Measurements from ENCODE around the gene TIMM10. TPM values are rescaled to one million over a fixed set of nuclear protein-coding genes. Genes with fewer than 3 reads are reported as not detected.
"Not testable (repeated sequence)": the region's sequence is repeated elsewhere in the genome, so short reads cannot be mapped to it uniquely, and the experiment has no call there.

TIMM10 gene
- total RNA-seq, 1 donor from 2014 or later, result 112 TPM

- Mint-ChIP-seq H3K36me3 (ENCODE audit: low read depth) (peaks cover 81% of the 10 kb centered on the region), H3K4me3 (no peak overlapping the region), H3K9me3 (no peaks in the 10 kb centered on the region), H3K27me3 (no peaks in the 10 kb centered on the region), H3K4me1 (peaks cover 4% of the 10 kb centered on the region), H3K27ac (no peak overlapping the region)
- intact Hi-C loops (cut with micrococcal nuclease), result no loop called here
- DNase-seq, result no peak
Observed at GRCh38 chr11:57551941-57552340, 21.4 kb upstream of the TIMM10 start.

DNA sequence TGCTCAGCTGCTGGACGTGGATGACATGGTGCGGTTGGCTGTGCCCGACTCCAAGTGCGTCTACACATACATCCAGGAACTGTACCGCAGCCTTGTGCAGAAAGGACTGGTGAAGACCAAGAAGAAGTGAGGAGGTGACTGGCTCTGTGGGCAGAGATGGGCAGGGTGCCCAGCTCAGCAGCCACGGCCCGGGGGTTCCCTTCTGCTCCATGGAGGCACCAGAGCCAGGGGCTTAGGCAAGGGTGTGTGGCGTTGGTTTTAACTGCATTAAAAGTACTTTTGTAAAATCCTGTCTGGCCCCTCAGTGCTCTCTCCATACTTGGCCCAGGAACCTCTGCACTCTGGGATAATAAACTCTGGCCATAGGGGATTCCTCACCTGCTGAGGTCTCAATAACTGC, 19.4 kb upstream of the TIMM10 start:
- intact Hi-C loops (cut with micrococcal nuclease), result no loop called here
- no peak overlapping the region for H3K4me3 Mint-ChIP-seq

GRCh38 chr11:57547854-57548377, 17.4 kb upstream of the TIMM10 start:
- no peaks in the 10 kb centered on the region for H3K9me3 Mint-ChIP-seq
- no peak for DNase-seq
- H3K4me1 Mint-ChIP-seq, result no peaks in the 10 kb centered on the region
- intact Hi-C loops (cut with micrococcal nuclease), result no loop called here
- H3K27ac Mint-ChIP-seq, result peak overlapping the region; percentile 41
- H3K36me3 Mint-ChIP-seq (ENCODE audit: low read depth), result peaks cover 59% of the 10 kb centered on the region
- no peaks in the 10 kb centered on the region for H3K27me3 Mint-ChIP-seq
- H3K4me3 Mint-ChIP-seq, result no peak overlapping the region

More for the DNA sequence above, 19.4 kb upstream of the TIMM10 start:
- H3K36me3 Mint-ChIP-seq (ENCODE audit: low read depth), result peaks cover 76% of the 10 kb centered on the region
- H3K27ac Mint-ChIP-seq, result no peak overlapping the region
- H3K27me3 Mint-ChIP-seq, result no peaks in the 10 kb centered on the region
- H3K9me3 Mint-ChIP-seq, result no peaks in the 10 kb centered on the region
- no peak for DNase-seq
- H3K4me1 Mint-ChIP-seq, result no peaks in the 10 kb centered on the region

GRCh38 chr11:57546869-57547475, 16.4 kb upstream of the TIMM10 start:
- intact Hi-C loops (cut with micrococcal nuclease), result no loop called here
- Mint-ChIP-seq H3K36me3 (ENCODE audit: low read depth) (peaks cover 51% of the 10 kb centered on the region), H3K4me3 (no peak overlapping the region), H3K4me1 (no peaks in the 10 kb centered on the region), H3K27ac (peak overlapping the region; percentile 72), H3K9me3 (no peaks in the 10 kb centered on the region), H3K27me3 (no peaks in the 10 kb centered on the region)
- DNase-seq, result no peak

- H3K4me3 Mint-ChIP-seq, result no peak overlapping the region
- intact Hi-C loops (cut with micrococcal nuclease), result no loop called here
- no peak overlapping the region for H3K27ac Mint-ChIP-seq
- no peaks in the 10 kb centered on the region for H3K9me3 Mint-ChIP-seq
- DNase-seq, result no peak
- peaks cover 48% of the 10 kb centered on the region for H3K36me3 Mint-ChIP-seq (ENCODE audit: low read depth)
- no peaks in the 10 kb centered on the region for H3K4me1 Mint-ChIP-seq
- H3K27me3 Mint-ChIP-seq, result no peaks in the 10 kb centered on the region
Observed at GRCh38 chr11:57546451-57546850, 15.9 kb upstream of the TIMM10 start.

DNA sequence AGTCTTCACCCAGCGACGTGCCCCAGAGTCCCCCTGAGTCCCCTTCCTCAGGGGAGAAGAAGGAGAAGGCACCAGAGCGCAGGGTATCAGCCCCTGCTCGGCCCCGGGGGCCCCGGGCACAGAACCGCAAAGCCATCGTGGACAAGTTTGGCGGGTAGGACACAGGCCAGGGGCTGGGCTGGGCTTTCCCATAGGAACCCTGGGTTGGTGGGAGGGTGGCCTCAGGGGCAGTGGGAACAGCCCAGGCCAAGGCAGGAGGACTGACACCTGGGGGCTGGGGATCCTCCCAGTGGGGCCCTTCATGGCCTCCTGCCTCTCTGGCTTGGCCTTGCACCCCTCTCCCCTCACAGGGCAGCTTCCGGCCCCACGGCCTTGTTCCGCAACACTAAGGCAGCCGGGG, 15.3 kb upstream of the TIMM10 start:
- Mint-ChIP-seq H3K36me3 (ENCODE audit: low read depth) (peaks cover 45% of the 10 kb centered on the region), H3K4me3 (no peak overlapping the region), H3K27me3 (no peaks in the 10 kb centered on the region), H3K4me1 (no peaks in the 10 kb centered on the region), H3K27ac (no peak overlapping the region), H3K9me3 (no peaks in the 10 kb centered on the region)
- no peak for DNase-seq
- intact Hi-C loops (cut with micrococcal nuclease), result no loop called here

DNA sequence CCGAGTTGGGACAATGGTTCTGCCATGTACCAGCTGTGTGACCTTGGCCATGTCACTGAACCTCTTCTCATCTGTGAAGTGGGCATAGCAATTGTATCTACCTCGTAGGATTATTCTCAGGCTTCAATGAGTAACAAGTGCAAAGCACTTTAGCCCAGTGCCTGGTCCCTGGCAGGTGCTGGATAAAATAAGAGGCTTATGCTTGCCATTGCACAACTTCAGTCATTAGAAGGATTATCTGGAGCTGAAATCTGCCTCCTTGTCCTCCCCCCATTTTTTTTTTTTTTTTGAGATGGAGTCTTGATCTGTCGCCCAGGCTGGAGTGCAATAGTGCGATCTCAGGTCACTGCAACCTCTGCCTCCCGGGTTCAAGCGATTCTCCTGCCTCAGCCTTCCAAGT, 14.0 kb upstream of the TIMM10 start:
- Mint-ChIP-seq H3K9me3 (no peaks in the 10 kb centered on the region), H3K27me3 (no peaks in the 10 kb centered on the region), H3K4me1 (no peaks in the 10 kb centered on the region), H3K36me3 (ENCODE audit: low read depth) (peaks cover 35% of the 10 kb centered on the region), H3K27ac (no peak overlapping the region), H3K4me3 (no peak overlapping the region)
- no peak for DNase-seq
- intact Hi-C loops (cut with micrococcal nuclease), result no loop called here

DNA sequence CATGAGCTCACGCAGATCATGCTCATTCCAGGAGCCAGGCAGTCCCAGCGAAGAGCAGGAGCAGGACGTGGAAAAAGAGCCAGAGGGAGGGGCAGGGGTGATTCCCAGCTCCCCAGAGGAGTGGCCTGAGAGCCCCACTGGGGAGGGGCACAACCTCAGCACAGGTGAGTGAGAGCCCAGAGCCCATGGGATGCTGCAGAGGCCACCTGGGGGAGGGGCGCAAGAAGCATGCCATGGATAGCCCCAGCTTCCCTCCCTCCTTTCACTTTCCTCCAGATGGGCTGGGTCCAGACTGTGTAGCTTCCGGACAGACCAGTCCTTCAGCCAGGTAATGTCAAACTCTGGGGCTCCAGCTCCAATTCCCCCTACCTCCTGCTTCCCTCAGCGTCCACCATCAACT, 13.0 kb upstream of the TIMM10 start:
- peaks cover 33% of the 10 kb centered on the region for H3K36me3 Mint-ChIP-seq (ENCODE audit: low read depth)
- DNase-seq, result no peak
- H3K27ac Mint-ChIP-seq, result no peak overlapping the region
- no peak overlapping the region for H3K4me3 Mint-ChIP-seq
- intact Hi-C loops (cut with micrococcal nuclease), result no loop called here
- H3K9me3 Mint-ChIP-seq, result no peaks in the 10 kb centered on the region
- H3K4me1 Mint-ChIP-seq, result no peaks in the 10 kb centered on the region
- no peaks in the 10 kb centered on the region for H3K27me3 Mint-ChIP-seq

- intact Hi-C loops (cut with micrococcal nuclease), result no loop called here
- Mint-ChIP-seq H3K27ac (peak overlapping the region; percentile 9), H3K9me3 (no peaks in the 10 kb centered on the region), H3K27me3 (no peaks in the 10 kb centered on the region), H3K4me3 (no peak overlapping the region), H3K4me1 (no peaks in the 10 kb centered on the region), H3K36me3 (ENCODE audit: low read depth) (peaks cover 24% of the 10 kb centered on the region)
- no peak for DNase-seq
Observed at GRCh38 chr11:57542582-57542981, 12.0 kb upstream of the TIMM10 start.

DNA sequence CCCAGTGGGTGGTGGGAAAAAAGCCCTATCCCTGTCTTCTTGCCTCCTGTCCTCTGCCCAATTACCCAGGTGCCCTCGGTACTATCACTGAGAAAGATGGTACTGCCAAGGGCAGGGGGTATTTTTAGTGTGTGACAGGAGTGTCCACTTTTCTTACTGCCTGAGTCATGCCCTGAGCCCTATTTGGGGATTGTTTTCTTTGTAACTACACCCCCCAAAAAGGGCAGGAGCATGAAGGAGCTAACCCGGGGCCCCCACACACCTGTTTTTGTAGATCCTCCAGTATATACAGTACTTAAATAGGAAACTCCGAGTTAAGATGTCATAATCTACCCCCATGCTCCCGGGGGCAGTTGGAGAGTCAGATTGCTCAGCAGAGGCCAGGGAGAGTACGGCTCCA, 10.6 kb upstream of the TIMM10 start:
- no peak for DNase-seq
- Mint-ChIP-seq H3K27ac (no peak overlapping the region), H3K36me3 (ENCODE audit: low read depth) (peaks cover 18% of the 10 kb centered on the region), H3K27me3 (no peaks in the 10 kb centered on the region), H3K4me3 (no peak overlapping the region), H3K9me3 (no peaks in the 10 kb centered on the region), H3K4me1 (no peaks in the 10 kb centered on the region)
- intact Hi-C loops (cut with micrococcal nuclease), result no loop called here

DNA sequence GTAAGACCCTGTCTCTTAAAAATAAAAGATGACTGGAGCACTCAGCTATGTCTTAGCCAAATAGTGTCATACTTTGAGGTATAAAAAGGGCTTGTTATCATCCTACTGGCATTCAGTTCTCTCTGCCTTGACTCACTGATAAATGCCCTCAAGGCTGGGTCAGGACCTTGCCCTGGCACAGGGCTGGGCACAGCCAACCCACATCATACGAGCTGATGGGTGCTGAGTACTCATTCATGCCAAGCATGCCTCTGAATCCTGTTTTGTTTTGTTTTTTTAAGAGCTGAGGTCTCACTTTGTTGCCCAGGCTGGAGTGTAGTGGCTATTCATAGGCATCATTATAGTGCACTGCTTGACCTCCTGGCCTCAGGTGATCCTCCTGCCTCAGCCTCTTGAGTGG, 8.8 kb upstream of the TIMM10 start:
- H3K36me3 Mint-ChIP-seq (ENCODE audit: low read depth), result peaks cover 16% of the 10 kb centered on the region

GRCh38 chr11:57536947-57537619, 6.5 kb upstream of the TIMM10 start, which contains the start of gene SMTNL1:
Gene SMTNL1 (plus strand): TSS chr11:57537595. CDS start chr11:57542643, 5,048 bp downstream.
- no peak within 1 kb of the TSS for H3K27ac Mint-ChIP-seq

More for the DNA sequence above, 8.8 kb upstream of the TIMM10 start:
- Mint-ChIP-seq H3K27ac (no peak overlapping the region), H3K27me3 (no peaks in the 10 kb centered on the region), H3K9me3 (no peaks in the 10 kb centered on the region), H3K4me3 (no peak overlapping the region), H3K4me1 (no peaks in the 10 kb centered on the region)
- intact Hi-C loops (cut with micrococcal nuclease), result no loop called here
- no peak for DNase-seq

DNA sequence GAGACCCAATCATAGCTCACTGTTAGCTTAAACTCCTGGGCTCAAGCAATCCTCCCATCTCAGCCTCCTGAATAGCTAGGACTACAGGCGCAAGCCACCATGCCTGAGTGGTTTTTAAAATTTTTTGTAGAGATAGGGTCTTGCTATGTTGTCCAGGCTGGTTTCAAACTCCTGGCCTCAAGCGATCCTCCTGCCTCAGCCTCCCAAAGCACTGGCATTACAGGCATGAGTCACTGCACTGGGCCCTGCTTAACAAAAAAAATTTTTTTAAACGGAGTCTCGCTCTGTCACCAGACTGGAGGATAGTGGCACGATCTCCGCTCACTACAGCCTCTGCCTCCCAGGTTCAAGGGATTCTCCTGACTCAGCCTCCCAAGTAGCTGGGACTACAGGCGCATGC, 3.9 kb upstream of the TIMM10 start:
- Mint-ChIP-seq H3K4me1 (peaks cover 17% of the 10 kb centered on the region), H3K36me3 (ENCODE audit: low read depth) (peaks cover 20% of the 10 kb centered on the region)
- H3K9me3 Mint-ChIP-seq; DNase-seq; intact Hi-C loops (cut with micrococcal nuclease); H3K27ac Mint-ChIP-seq; H3K4me3 Mint-ChIP-seq; H3K27me3 Mint-ChIP-seq: not testable (repeated sequence)

More at GRCh38 chr11:57536947-57537619, 6.5 kb upstream of the TIMM10 start, which contains the start of gene SMTNL1:
- H3K27me3 Mint-ChIP-seq, result no peaks in the 10 kb centered on the region
- no peak within 1 kb of the TSS for H3K4me3 Mint-ChIP-seq
- H3K36me3 Mint-ChIP-seq (ENCODE audit: low read depth), result peaks cover 16% of the 10 kb centered on the region
- intact Hi-C loops (cut with micrococcal nuclease), result no loop called here
- no peak for DNase-seq
- H3K9me3 Mint-ChIP-seq, result no peaks in the 10 kb centered on the region
- H3K4me1 Mint-ChIP-seq, result peaks cover under 1% of the 10 kb centered on the region

DNA sequence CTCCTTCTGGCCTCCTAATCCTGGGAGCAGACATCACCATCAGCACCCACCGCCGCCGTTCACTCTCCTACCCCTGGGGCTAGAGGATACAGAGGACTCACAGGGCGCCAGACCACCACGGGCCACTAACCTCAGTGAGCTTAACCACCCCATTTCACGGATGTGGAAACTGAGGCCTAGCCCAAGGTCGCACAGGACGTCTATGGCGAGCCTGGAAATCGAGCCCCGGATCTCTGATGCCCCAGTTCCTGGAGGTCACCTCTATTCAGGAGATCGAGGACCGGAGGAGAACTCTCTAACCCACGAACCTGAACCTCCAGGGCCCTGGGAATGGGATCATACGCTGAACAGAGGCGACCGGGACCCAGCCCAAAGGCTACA, 349 bp downstream of the TIMM10 start:
- Mint-ChIP-seq H3K4me3 (peak overlapping the region; percentile 89), H3K4me1 (peaks cover 32% of the 10 kb centered on the region), H3K36me3 (ENCODE audit: low read depth) (peaks cover 18% of the 10 kb centered on the region), H3K9me3 (no peaks in the 10 kb centered on the region), H3K27ac (peak overlapping the region; percentile 85), H3K27me3 (no peaks in the 10 kb centered on the region)
- DNase-seq, result no peak
- intact Hi-C loops (cut with micrococcal nuclease), result loop anchor here (1.0 kb wide), 6 partner anchors 105 to 1049 kb away; partner anchors contain the start of genes CLP1, MED19, SELENOH and TMX2
